ENCODE data around the gene LRRC26. TPM values are rescaled to one million over a fixed set of nuclear protein-coding genes. Genes with fewer than 3 reads are reported as not detected.

The LRRC26 gene
- total RNA-seq, 1 donor = not detected

- no peak overlapping the region for H3K4me3 ChIP-seq (ENCODE audit: low read depth, low read length)
- DNase-seq (ENCODE audit: low read depth) = no peak
- no peak for TF ChIP-seq CTCF (IDR thresholded peaks at IDR 0.05; ENCODE audit: insufficient read depth, low read depth, low read length)
These were observed 3.2 kb downstream of the LRRC26 start for GRCh38 chr9:137166380-137167229.

GRCh38 chr9:137165250-137165836, 4.5 kb downstream of the LRRC26 start:
- no peak for DNase-seq (ENCODE audit: low read depth)
- H3K4me3 ChIP-seq (ENCODE audit: low read depth, low read length) = no peak overlapping the region
- no peak for TF ChIP-seq CTCF (IDR thresholded peaks at IDR 0.05; ENCODE audit: insufficient read depth, low read depth, low read length)

- DNase-seq (ENCODE audit: low read depth) = no peak
- TF ChIP-seq CTCF (IDR thresholded peaks at IDR 0.05; ENCODE audit: insufficient read depth, low read depth, low read length) = no peak
- no peak overlapping the region for H3K4me3 ChIP-seq (ENCODE audit: low read depth, low read length)
These were observed 5.2 kb downstream of the LRRC26 start for GRCh38 chr9:137164370-137165249.

GRCh38 chr9:137163805-137164204, 6.0 kb downstream of the LRRC26 start:
- DNase-seq (ENCODE audit: low read depth) = no peak
- TF ChIP-seq CTCF (IDR thresholded peaks at IDR 0.05; ENCODE audit: insufficient read depth, low read depth, low read length) = no peak
- H3K4me3 ChIP-seq (ENCODE audit: low read depth, low read length) = no peak overlapping the region

- peak overlapping the region; percentile 55 for H3K4me3 ChIP-seq (ENCODE audit: low read depth, low read length)
- TF ChIP-seq CTCF (IDR thresholded peaks at IDR 0.05; ENCODE audit: insufficient read depth, low read depth, low read length) = no peak
- no peak for DNase-seq (ENCODE audit: low read depth)
These were observed 6.5 kb downstream of the LRRC26 start for GRCh38 chr9:137163365-137163715.

- H3K4me3 ChIP-seq (ENCODE audit: low read depth, low read length) = peak overlapping the region; percentile 55
- TF ChIP-seq CTCF (IDR thresholded peaks at IDR 0.05; ENCODE audit: insufficient read depth, low read depth, low read length) = no peak
- no peak for DNase-seq (ENCODE audit: low read depth)
These were observed 7.1 kb downstream of the LRRC26 start for GRCh38 chr9:137162505-137163364.

Measured in fibroblast of villous mesenchyme (primary cell).